Renal cortex interstitium (tissue), 11 donors: ENCODE results near the gene BICC1. TPM values are rescaled to one million over a fixed set of nuclear protein-coding genes. Genes with fewer than 3 reads are reported as not detected.

ENCODE experiments used
- DNase-seq, 11 donors: peaks; one replicate each; pipeline ENCODE4 v3.0.0-alpha.2; 2013; ENCODE audit warnings: low read depth in 9 of 11, low spot score in 4 of 11; ENCODE audit errors: extremely low read depth in 1 of 11
- polyA plus RNA-seq, 3 donors: library from polyadenylated mRNA; unstranded; fragments of 120-200 nt; gene quantifications; one replicate each; pipeline ENCODE4 v1.2.1, GENCODE V29; 2013; ENCODE audit not compliant: insufficient read length in 3 of 3

The BICC1 gene
- polyA plus RNA-seq, 3 donors: 70.8 to 94.6 (median 83.3) TPM

GRCh38 chr10:58820861-58821751 lies 308.4 kb downstream of the BICC1 start:
- no peak for DNase-seq

GRCh38 chr10:58821752-58822056 lies 309.0 kb downstream of the BICC1 start:
- no peak for DNase-seq

DNA sequence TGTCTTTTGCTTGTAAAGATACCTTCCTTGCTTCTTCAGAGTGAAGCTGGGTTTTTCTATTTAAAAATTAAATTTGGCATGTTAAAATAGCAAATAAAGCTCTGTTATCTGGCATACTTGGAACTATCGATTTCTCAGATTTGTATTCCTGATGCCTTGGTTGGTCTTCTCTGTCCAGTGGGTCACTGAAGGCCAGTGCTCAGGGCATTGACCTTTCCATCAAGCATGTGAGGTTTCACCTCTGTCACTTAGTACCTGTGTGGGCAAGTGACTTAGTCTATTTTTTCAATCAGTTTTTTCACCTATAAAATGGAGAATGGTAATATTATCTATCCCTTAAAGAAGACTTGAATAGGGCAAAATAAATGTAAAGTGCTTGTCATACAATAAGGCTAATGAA lies 311.3 kb downstream of the BICC1 start:
- DNase-seq: no peak

- DNase-seq: no peak
Measured at GRCh38 chr10:58824396-58824795, 311.7 kb downstream of the BICC1 start.

DNA sequence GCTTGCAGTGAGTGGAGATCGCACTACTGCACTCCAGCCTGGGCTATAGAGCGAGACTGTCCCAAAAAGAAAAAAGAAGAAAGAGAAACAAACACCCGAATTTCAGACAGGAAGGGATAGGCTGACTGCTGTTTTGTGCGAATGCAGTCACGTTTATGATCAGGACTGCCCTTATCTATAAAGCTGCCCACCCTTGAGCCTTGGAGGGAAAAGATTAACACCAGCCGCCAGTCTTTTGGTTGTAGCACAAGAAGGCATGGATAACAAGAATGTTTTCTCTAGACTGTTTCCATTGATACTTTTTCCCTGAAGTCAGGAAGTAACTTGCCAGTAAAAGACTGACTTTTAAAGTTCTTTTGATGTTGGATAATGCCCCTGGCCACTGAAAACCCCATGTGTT lies 314.0 kb downstream of the BICC1 start:
- DNase-seq: no peak

DNA sequence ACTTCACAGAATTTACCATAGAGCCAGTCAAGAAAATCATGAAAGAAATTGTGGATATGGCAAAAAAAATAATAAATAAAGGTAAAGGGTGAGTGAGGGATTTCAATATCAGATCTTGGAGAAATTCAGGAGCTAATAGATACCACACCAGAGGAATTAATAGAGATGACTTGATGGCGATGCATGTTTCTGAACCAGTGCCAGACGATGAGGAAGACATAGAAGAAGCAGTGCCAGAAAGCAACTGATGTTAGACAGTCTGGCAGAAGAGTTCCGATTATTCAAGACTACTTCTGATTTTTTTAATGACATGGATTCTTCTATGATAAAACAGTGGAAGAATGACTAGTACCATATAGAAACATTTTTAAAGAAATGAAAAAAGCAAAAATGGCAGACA lies 314.7 kb downstream of the BICC1 start:
- DNase-seq: no peak

GRCh38 chr10:58829839-58830238 lies 317.2 kb downstream of the BICC1 start:
- no peak for DNase-seq

GRCh38 chr10:58830697-58831096 lies 318.0 kb downstream of the BICC1 start:
- DNase-seq: no peak

GRCh38 chr10:58833771-58834561 lies 321.3 kb downstream of the BICC1 start:
- no peak for DNase-seq

DNA sequence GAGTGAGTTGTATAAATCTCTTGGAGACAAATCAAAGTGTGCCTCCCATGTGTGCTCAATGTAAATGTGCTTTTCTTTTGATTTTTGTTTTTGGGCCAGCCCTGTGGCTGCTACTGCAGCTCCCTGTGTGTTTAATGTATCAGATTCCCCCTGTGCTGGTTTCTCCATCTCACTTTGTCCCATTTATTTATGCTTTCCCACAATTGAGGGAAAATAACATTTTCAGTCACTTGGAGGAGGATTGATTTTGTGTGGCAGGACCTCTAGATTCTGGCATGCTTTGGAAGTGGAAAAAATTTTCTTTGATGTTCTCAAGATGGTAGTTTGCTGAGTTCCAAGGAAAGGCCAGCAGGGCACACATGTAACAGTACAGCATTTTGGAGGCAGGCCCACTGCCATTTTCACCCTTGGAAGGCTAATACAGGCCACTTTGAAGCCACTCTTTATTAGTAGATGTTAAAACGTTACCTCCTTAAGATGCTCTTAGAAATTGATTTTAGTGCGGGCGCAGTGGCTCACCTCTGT lies 323.6 kb downstream of the BICC1 start:
- no peak for DNase-seq

DNA sequence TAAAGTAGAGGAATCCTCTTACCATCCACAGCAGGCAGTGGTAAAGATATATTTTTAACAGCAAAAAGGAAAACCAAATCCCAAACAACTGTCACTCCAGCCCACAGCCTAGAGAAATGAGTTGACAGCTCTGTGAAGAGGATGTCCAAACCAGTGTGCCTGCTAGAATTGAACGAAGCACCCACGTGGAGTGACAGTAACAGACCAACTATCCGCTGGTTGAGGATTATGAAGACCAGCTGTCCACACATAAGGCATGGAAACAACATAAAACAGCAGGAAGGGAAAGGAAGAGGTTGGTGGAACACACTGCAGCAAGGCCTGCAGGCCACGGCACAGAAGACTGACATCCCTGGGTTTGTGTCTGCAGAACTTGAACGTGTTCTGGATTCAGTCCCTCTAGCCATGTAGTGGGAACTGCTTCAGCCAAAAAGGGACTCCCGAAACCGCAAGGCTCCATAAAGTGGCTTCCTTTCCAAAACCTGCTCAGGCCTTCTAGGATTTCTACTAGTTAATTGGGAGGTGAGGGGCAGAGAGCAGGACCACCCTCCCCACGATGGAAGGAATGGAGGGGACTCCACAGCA lies 324.4 kb downstream of the BICC1 start:
- no peak for DNase-seq

GRCh38 chr10:58837826-58838225 lies 325.2 kb downstream of the BICC1 start:
- no peak for DNase-seq

- DNase-seq: no peak
Measured at GRCh38 chr10:58838561-58839208, 326.0 kb downstream of the BICC1 start.

- no peak for DNase-seq
Measured at GRCh38 chr10:58839771-58840170, 327.1 kb downstream of the BICC1 start.

- no peak for DNase-seq
Measured at GRCh38 chr10:58840840-58841435, 328.3 kb downstream of the BICC1 start.

GRCh38 chr10:58842860-58843376 lies 330.2 kb downstream of the BICC1 start:
- no peak for DNase-seq

- no peak for DNase-seq
Measured at GRCh38 chr10:58843760-58844159, 331.1 kb downstream of the BICC1 start.

GRCh38 chr10:58844680-58845079 lies 332.0 kb downstream of the BICC1 start:
- no peak for DNase-seq

- DNase-seq: no peak
Measured at GRCh38 chr10:58846856-58847255, 334.2 kb downstream of the BICC1 start.
